Liver (tissue), 9 donors: ENCODE data around the gene KRTAP4-16. TPM values are rescaled to one million over a fixed set of nuclear protein-coding genes. Genes with fewer than 3 reads are reported as not detected.
"Not testable (repeated sequence)": the region's sequence is repeated elsewhere in the genome, so short reads cannot be mapped to it uniquely, and the experiment has no call there.

Experiments
- DNase-seq: peaks from one replicate; pipeline ENCODE4 v3.0.0-alpha.2; 2017; ENCODE audit warnings: low spot score
- H3K27ac ChIP-seq, 2 donors: one replicate each; pipeline ENCODE4 v1.7.0; 2013; ENCODE audit warnings: inconsistent platforms in 2 of 2, low read length in 2 of 2, control low read depth in 1 of 2, low read depth in 1 of 2, mild to moderate bottlenecking in 1 of 2
- H3K27me3 ChIP-seq, 4 donors: one replicate each; pipeline versions ENCODE4 v1.6.1 to v1.7.0; 2013; ENCODE audit warnings: low read length in 3 of 4, inconsistent platforms in 1 of 4, mild to moderate bottlenecking in 1 of 4, moderate library complexity in 1 of 4; ENCODE audit not compliant: control insufficient read depth in 4 of 4, insufficient read depth in 4 of 4
- H3K36me3 ChIP-seq, 4 donors: one replicate each; pipeline versions ENCODE4 v1.6.1 to v1.7.0; 2013; ENCODE audit warnings: low read length in 3 of 4, mild to moderate bottlenecking in 3 of 4, low read depth in 1 of 4, moderate library complexity in 1 of 4; ENCODE audit not compliant: control insufficient read depth in 4 of 4, insufficient read depth in 3 of 4
- H3K4me1 ChIP-seq, 4 donors: one replicate each; pipeline versions ENCODE4 v1.6.1 to v1.7.0; 2013; ENCODE audit warnings: low read length in 3 of 4, mild to moderate bottlenecking in 3 of 4, moderate library complexity in 1 of 4; ENCODE audit not compliant: control insufficient read depth in 4 of 4, insufficient read depth in 4 of 4
- H3K4me3 ChIP-seq, 3 donors: one replicate each; pipeline versions ENCODE4 v1.6.1 to v1.7.0; 2013; ENCODE audit warnings: low read length in 3 of 3, control low read depth in 1 of 3, low read depth in 1 of 3, mild to moderate bottlenecking in 1 of 3
- H3K9ac ChIP-seq, 2 donors: one replicate each; pipeline ENCODE4 v1.7.0; 2013; ENCODE audit warnings: low read length in 2 of 2, mild to moderate bottlenecking in 2 of 2, moderate library complexity in 2 of 2, control low read depth in 1 of 2, low read depth in 1 of 2
- H3K9me3 ChIP-seq, 4 donors: one replicate each; pipeline versions ENCODE4 v1.6.1 to v1.7.0; 2013; ENCODE audit warnings: low read length in 3 of 4; ENCODE audit not compliant: control insufficient read depth in 4 of 4
- EGR1 ChIP-seq, 2 donors: IDR thresholded peaks; 2 replicates each; pipeline ENCODE4 v1.6.1; 2016 to 2018; ENCODE audit warnings: antibody characterized with exemption in 2 of 2, low read depth in 2 of 2
- FOXA1 ChIP-seq: IDR thresholded peaks from 2 replicates; pipeline ENCODE4 v1.6.1; 2016; ENCODE audit warnings: antibody characterized with exemption
- FOXA2 ChIP-seq: IDR thresholded peaks from 2 replicates; pipeline ENCODE4 v1.6.1; 2016; ENCODE audit warnings: antibody characterized with exemption
- GABPA ChIP-seq, 2 donors: IDR thresholded peaks in 1 of 2; conservative IDR thresholded peaks in 1 of 2; 2 replicates each; pipeline ENCODE4 v1.6.1; 2016; ENCODE audit warnings: antibody characterized with exemption in 2 of 2, mild to moderate bottlenecking in 1 of 2, moderate library complexity in 1 of 2
- HNF4A ChIP-seq, 2 donors: conservative IDR thresholded peaks; 2 replicates each; pipeline ENCODE4 v1.6.1; 2016; ENCODE audit warnings: antibody characterized with exemption in 2 of 2, mild to moderate bottlenecking in 2 of 2
- HNF4G ChIP-seq: IDR thresholded peaks from 2 replicates; pipeline ENCODE4 v1.6.1; 2016; ENCODE audit warnings: antibody characterized with exemption
- NR2F2 ChIP-seq: IDR thresholded peaks from 2 replicates; pipeline ENCODE4 v1.6.1; 2016; ENCODE audit warnings: antibody characterized with exemption
- RAD21 ChIP-seq, 2 donors: IDR thresholded peaks; 2 replicates each; pipeline ENCODE4 v1.6.1; 2016; ENCODE audit warnings: antibody characterized with exemption in 2 of 2, mild to moderate bottlenecking in 2 of 2
- RXRA ChIP-seq, 2 donors: IDR thresholded peaks; 2 replicates each; pipeline ENCODE4 v1.6.1; 2017 to 2018; ENCODE audit warnings: antibody characterized with exemption in 2 of 2, mild to moderate bottlenecking in 1 of 2
- TAF1 ChIP-seq: conservative IDR thresholded peaks from 2 replicates; pipeline ENCODE4 v1.6.1; 2016; ENCODE audit warnings: antibody characterized with exemption, mild to moderate bottlenecking
- YY1 ChIP-seq: IDR thresholded peaks from 2 replicates; pipeline ENCODE4 v1.6.1; 2016; ENCODE audit warnings: antibody characterized with exemption, mild to moderate bottlenecking
- WGBS: extraction: QIAGEN DNeasy Blood & Tissue Kit; methylation state at CpG from one replicate; pipeline ENCODE4 v1.1.7; 2013; 5-methylcytosine and 5-hydroxymethylcytosine counted together
- polyA plus RNA-seq, 2 donors: library from polyadenylated mRNA; stranded (reverse) in 1 of 2; unstranded in 1 of 2; fragments of 200-250 nt in 1 of 2; fragments of >200 nt in 1 of 2; fragmentation: Nextera tagmentation in 1 of 2; extraction: Ambion mirVana in 1 of 2; gene quantifications; one replicate each; pipeline versions ENCODE4 v1.2.1 to v1.2.3, GENCODE V29; 2013 to 2015
- total RNA-seq, 2 donors: library from RNA; depleted of rRNA; stranded (reverse); fragments of >200 nt; gene quantifications; one replicate each; pipeline ENCODE4 v1.2.3, GENCODE V29; 2014
- TF ChIP-seq, protein P1 (sequence below): IDR thresholded peaks from 2 replicates; pipeline ENCODE4 v1.6.1; 2016; ENCODE audit warnings: antibody characterized with exemption, mild to moderate bottlenecking
- TF ChIP-seq, protein P2 (sequence below): IDR thresholded peaks from 2 replicates; pipeline ENCODE4 v1.6.1; 2016; ENCODE audit warnings: antibody characterized with exemption
- TF ChIP-seq, protein P3 (sequence below): IDR thresholded peaks from 2 replicates; pipeline ENCODE4 v1.6.1; 2016; ENCODE audit warnings: antibody characterized with exemption
- TF ChIP-seq, protein P4 (sequence below): IDR thresholded peaks from 2 replicates; pipeline ENCODE4 v1.6.1; 2016; ENCODE audit warnings: antibody characterized with exemption
- donor health status: healthy.
- donor health status: healthy.
- donor health status: healthy.
- donor health status: healthy.
- donor health status: healthy.

The KRTAP4-16 gene
- total and polyA plus RNA-seq, 4 donors: not detected

DNA sequence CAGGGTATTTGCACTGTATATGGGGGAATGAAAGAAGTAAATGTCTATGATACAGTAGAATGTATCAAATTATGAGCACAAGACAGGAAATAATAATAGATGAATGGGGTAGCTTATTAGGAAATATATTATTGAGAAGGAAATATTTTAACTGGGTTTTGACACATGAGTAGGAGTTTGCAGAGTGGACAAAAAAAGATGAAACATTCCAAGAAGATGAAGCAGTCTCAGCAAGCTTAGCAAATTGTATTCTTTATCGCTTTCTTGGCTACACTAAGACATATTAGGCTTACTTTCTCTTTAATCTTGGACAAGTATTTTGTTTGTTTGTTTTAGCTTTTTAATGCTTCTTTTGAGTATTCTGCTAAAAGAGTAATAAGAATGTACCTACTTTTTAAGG is 1.9 kb upstream of the KRTAP4-16 start:
- no peaks in the 10 kb centered on the region for H3K9me3 ChIP-seq
- no peaks in the 10 kb centered on the region for H3K36me3 ChIP-seq
- DNase-seq: no peak
- no peak for TF ChIP-seq HNF4A (conservative IDR thresholded peaks at IDR 0.05)
- no peak overlapping the region for H3K27ac ChIP-seq
- H3K27me3 ChIP-seq: no peaks in the 10 kb centered on the region
- H3K4me3 ChIP-seq: no peak overlapping the region
- no peak overlapping the region for H3K9ac ChIP-seq
- WGBS: 87% methylated on average over 1 of the region's 1 CpG
- no peaks in the 10 kb centered on the region for H3K4me1 ChIP-seq

DNA sequence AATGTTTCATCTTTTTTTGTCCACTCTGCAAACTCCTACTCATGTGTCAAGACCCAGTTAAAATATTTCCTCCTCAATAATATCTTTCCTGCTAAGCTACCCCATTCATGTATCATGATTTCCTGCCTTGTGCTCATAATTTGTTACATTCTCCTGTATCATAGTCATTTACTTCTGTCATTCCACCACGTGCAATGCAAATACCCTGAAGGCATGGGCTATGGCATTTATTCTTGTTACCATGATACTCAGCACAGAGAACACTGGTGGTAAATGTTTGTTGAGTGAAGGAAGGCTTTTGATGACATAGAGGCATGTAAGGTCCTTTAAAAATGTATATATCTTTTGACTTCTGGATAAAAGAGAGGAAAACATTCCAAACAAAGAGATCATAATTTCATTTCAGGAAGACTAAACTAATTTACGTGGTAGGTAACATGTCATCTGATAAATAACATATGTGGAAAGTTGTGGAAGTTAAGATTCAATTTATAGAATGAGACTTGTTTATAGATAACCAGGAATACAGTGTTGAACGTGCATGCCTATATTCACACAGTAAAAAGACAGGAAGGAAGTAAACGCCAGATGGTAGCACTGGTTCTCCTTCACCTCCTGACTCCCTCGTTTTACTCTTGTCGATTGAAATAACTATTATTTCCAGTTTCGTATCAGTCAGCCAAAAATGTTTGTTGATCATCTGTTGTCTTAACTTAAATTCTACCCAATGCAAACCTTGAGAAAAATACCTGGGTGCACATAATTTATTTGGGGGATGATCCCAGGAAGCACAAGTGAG is 2.1 kb downstream of the KRTAP4-16 start:
- DNase-seq, H3K4me3 ChIP-seq, H3K4me1 ChIP-seq, H3K36me3 ChIP-seq, H3K9ac ChIP-seq, H3K27me3 ChIP-seq, H3K27ac ChIP-seq, H3K9me3 ChIP-seq: not testable (repeated sequence)
- 53% methylated on average over 7 of the region's 7 CpGs for WGBS

DNA sequence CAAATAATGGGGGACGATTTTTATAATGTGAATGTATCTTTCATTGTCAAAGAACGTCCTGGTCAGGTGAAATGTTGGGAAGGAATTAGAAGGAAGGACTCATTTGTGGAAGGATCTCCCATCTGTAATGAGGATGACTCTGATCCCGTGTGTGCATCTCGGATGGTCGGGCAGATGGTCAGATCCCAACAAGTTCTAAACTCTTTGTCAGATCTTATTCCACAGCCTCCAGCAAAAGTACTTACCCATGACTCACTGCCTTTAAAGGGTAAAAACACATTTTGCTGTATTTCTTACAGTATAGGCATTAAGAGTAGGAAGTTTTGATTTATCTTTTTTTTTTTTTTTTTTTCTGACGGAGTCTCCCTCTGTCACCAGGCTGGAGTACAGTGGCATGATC is 3.5 kb downstream of the KRTAP4-16 start:
- peaks cover 0 to 2% (median 0%) of the 10 kb centered on the region in 4 donors for H3K27me3 ChIP-seq
- TF ChIP-seq FOXA1 (no peak), RAD21 (IDR thresholded peaks at IDR 0.05) (no peak), EGR1 (IDR thresholded peaks at IDR 0.05; ENCODE audit: low read depth in 2 of 2) (no peak), RXRA (IDR thresholded peaks at IDR 0.05) (no peak), HNF4A (conservative IDR thresholded peaks at IDR 0.05) (no peak), GABPA (IDR thresholded peaks at IDR 0.05 in 1 of 2, conservative IDR thresholded peaks at IDR 0.05 in 1 of 2) (no peak), HNF4G (no peak), YY1 (no peak), NR2F2 (no peak), TAF1 (no peak), FOXA2 (no peak)
- TF ChIP-seq, protein P1, sequence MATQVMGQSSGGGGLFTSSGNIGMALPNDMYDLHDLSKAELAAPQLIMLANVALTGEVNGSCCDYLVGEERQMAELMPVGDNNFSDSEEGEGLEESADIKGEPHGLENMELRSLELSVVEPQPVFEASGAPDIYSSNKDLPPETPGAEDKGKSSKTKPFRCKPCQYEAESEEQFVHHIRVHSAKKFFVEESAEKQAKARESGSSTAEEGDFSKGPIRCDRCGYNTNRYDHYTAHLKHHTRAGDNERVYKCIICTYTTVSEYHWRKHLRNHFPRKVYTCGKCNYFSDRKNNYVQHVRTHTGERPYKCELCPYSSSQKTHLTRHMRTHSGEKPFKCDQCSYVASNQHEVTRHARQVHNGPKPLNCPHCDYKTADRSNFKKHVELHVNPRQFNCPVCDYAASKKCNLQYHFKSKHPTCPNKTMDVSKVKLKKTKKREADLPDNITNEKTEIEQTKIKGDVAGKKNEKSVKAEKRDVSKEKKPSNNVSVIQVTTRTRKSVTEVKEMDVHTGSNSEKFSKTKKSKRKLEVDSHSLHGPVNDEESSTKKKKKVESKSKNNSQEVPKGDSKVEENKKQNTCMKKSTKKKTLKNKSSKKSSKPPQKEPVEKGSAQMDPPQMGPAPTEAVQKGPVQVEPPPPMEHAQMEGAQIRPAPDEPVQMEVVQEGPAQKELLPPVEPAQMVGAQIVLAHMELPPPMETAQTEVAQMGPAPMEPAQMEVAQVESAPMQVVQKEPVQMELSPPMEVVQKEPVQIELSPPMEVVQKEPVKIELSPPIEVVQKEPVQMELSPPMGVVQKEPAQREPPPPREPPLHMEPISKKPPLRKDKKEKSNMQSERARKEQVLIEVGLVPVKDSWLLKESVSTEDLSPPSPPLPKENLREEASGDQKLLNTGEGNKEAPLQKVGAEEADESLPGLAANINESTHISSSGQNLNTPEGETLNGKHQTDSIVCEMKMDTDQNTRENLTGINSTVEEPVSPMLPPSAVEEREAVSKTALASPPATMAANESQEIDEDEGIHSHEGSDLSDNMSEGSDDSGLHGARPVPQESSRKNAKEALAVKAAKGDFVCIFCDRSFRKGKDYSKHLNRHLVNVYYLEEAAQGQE: no peak
- TF ChIP-seq, protein P2, sequence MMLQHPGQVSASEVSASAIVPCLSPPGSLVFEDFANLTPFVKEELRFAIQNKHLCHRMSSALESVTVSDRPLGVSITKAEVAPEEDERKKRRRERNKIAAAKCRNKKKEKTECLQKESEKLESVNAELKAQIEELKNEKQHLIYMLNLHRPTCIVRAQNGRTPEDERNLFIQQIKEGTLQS: no peak
- TF ChIP-seq, protein P3, sequence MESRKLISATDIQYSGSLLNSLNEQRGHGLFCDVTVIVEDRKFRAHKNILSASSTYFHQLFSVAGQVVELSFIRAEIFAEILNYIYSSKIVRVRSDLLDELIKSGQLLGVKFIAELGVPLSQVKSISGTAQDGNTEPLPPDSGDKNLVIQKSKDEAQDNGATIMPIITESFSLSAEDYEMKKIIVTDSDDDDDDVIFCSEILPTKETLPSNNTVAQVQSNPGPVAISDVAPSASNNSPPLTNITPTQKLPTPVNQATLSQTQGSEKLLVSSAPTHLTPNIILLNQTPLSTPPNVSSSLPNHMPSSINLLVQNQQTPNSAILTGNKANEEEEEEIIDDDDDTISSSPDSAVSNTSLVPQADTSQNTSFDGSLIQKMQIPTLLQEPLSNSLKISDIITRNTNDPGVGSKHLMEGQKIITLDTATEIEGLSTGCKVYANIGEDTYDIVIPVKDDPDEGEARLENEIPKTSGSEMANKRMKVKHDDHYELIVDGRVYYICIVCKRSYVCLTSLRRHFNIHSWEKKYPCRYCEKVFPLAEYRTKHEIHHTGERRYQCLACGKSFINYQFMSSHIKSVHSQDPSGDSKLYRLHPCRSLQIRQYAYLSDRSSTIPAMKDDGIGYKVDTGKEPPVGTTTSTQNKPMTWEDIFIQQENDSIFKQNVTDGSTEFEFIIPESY: no peak
- TF ChIP-seq, protein P4, sequence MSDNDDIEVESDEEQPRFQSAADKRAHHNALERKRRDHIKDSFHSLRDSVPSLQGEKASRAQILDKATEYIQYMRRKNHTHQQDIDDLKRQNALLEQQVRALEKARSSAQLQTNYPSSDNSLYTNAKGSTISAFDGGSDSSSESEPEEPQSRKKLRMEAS: no peak
- DNase-seq: no peak
- H3K9ac ChIP-seq: no peak overlapping the region
- H3K9me3 ChIP-seq: no peaks in the 10 kb centered on the region
- WGBS: 79% methylated on average over 6 of the region's 6 CpGs
- H3K4me3 ChIP-seq: no peak overlapping the region
- H3K4me1 ChIP-seq: no peaks in the 10 kb centered on the region
- no peak overlapping the region for H3K27ac ChIP-seq
- no peaks in the 10 kb centered on the region for H3K36me3 ChIP-seq
